ENCODE measurements around the gene GALNT10.

GALNT10 gene

DNA sequence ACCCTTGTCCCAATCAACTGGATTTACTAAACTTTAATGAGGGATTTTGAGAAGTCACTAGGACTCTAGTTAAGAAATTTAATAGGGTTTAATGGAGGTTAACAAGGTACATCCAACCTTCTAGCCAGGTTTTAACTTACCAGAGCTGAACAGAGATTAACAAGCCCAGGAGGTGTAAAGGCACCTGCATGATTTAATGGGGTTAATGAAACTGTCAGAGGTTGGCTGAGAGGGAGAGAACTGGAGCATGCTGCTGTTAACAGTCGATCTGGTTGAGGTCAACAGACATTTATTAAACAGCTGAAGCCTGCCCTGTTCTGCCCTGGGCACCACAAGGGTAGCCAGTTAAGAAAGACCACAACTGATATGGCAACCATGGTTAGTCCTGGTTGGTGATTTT is 273.9 kb downstream of the GALNT10 start:
- in situ Hi-C loops (cut with HindIII; ENCODE audit: low sequenced_read_pairs), result no loop called here

DNA sequence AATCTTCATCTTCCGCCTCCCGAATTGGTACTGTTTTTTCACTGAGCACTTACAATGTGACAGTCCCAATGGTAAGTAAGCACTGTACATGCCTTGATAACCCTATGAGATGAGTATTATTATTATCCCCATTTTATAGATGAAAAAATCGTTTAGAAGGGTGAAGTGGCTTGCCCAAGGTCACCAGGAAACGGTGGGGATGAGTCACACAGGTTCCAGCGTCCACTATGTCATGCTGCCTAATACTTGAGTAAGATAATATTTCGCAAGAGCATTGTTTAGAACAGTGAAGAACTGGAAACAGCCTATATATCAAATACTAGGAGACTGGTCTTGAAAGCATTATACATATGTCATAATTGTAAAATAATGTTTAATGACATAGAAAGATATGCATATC is 274.6 kb downstream of the GALNT10 start:
- in situ Hi-C loops (cut with HindIII; ENCODE audit: low sequenced_read_pairs), result no loop called here

DNA sequence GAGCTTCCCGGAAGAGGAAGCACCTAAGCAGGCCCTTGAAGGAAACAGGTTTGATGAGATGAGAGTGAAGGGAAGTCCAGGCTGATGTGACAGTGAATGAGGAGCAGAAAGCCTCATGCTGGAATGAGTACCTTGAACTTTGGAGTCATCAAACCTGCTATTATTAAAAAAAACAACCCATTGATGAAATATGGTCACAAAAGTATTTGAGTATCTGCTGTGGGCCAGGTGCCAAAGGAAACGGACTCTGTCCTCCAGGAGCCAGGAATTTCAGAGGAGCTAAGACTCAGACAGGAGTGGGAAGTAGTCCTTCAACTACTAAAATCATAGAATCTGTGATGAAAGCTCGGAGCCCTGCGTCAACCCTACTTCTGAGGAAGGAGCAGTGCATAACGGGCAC is 275.6 kb downstream of the GALNT10 start:
- in situ Hi-C loops (cut with HindIII; ENCODE audit: low sequenced_read_pairs), result no loop called here

DNA sequence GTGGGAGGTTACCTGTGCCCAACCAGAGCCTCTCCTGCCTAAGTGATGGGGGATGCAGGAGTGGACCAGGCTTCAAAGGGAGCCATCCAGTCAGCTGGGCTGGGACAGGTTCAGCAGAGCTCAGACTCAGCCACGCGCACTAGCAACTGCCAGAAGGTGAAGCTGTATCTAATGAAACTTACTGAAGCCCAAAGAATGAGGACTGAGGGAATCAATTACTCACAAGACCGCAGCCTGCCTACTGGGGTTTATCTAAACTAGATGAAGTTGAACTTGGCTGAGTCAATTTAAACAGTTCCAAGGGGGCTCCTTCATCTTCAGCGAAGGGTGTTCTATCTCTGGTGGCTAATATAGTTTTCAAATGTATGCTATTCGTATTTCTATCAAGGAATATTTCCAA is 276.1 kb downstream of the GALNT10 start:
- in situ Hi-C loops (cut with HindIII; ENCODE audit: low sequenced_read_pairs), result no loop called here

DNA sequence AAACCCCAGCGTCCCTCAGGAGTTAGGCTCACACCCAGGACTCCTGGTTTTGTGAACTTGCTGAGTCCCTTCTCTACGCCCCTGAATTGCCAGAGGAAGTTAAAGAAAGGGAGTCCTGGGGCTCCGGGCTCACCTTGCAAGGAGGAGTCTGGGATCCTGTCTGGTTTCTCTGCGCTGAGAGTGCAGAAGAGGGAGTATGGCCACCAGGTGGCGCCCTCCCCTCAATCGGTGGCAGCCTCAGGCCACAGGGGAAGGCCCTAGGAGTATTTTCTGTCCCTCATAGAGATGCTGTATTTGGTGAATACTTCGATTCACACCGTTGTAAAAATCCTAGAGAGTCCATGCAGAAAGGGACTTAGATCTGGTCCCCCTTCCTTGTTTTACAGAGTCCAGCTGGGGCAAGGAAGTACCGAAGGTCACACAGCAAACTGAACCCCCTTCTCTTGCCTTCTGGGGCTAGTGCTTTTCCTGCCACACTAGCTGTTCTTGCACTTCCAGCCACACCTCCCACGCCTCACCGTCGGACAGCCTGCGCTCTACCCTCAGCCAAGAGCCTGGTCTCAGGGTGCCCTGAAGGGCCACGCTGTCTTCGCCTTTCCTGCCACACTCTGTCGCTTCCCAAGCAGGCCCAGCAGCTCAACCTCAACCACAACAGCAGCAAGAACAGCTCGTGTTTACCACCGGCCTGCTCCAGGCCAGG is 277.3 kb downstream of the GALNT10 start:
- in situ Hi-C loops (cut with HindIII; ENCODE audit: low sequenced_read_pairs), result no loop called here

DNA sequence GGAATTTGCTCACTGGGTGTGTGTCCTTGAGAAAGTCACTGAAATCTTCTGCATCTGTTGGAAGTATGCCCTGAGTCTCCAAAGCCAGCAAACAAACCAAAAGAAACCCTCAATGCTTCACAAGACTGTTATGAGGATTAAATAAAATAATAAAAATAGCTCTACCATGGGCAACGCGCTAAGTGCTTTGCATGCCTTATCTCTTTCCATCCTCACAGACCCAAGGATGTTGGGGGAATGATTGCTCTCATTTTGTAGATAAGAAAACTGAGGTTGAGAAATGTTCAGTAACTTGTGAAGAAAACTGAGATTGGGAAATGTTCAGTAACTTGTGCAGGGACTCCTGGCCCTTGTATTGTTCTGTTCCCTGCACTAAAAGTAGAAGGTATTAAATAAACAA is 279.6 kb downstream of the GALNT10 start:
- in situ Hi-C loops (cut with HindIII; ENCODE audit: low sequenced_read_pairs), result loop anchor here (10.0 kb wide), 1 partner anchor 135 kb away; no protein-coding TSS in a partner anchor
